CD4-positive, alpha-beta T cell (primary cell): ENCODE data around the gene HHATL. TPM values are rescaled to one million over a fixed set of nuclear protein-coding genes. Genes with fewer than 3 reads are reported as not detected.

Experiments
- ATAC-seq: fragments of 200-7000 bp; cut with Tn5 transposase; one replicate; pipeline ENCODE4 v1.10.0; 2022; ENCODE audit warnings: mild to moderate bottlenecking; ENCODE audit not compliant: poor library complexity
- CTCF ChIA-PET: fragments of 350-600 bp; sonication (Branson Sonifier 250); formaldehyde crosslinking; loops from one replicate; lab custom pipeline; 2021; ENCODE audit warnings: antibody characterized with exemption, inconsistent platforms; lab: Charles Lee
- POLR2A ChIA-PET: fragments of 350-600 bp; sonication (Branson Sonifier 250); formaldehyde crosslinking; loops from one replicate; lab custom pipeline; 2021; ENCODE audit warnings: antibody characterized with exemption, inconsistent platforms; lab: Charles Lee
- DNase-seq, 14 experiments: peaks; one replicate each; pipeline ENCODE4 v3.0.0-alpha.2; 2013 to 2020; ENCODE audit warnings: mixed read lengths in 2 of 14
- H3K27ac ChIP-seq, 2 donors: one replicate each; pipeline versions ENCODE4 v1.5.1 to v1.7.0; 2013; ENCODE audit warnings: low read length in 2 of 2, low read depth in 1 of 2, mild to moderate bottlenecking in 1 of 2
- H3K27me3 ChIP-seq, 2 experiments: 1 replicate in 1 of 2; 2 replicates in 1 of 2; pipeline versions ENCODE4 v1.6.1 to v1.7.0; 2013; ENCODE audit warnings: low read length in 2 of 2, control low read depth in 1 of 2, mild to moderate bottlenecking in 1 of 2, moderate library complexity in 1 of 2; ENCODE audit not compliant: insufficient read depth in 2 of 2, control insufficient read depth in 1 of 2
- H3K36me3 ChIP-seq: one replicate; pipeline ENCODE4 v1.6.1; 2013; ENCODE audit warnings: low read length, control low read depth; ENCODE audit not compliant: insufficient read depth
- H3K4me1 ChIP-seq: one replicate; pipeline ENCODE4 v1.6.1; 2013; ENCODE audit warnings: low read length, control low read depth; ENCODE audit not compliant: insufficient read depth
- H3K4me3 ChIP-seq: one replicate; pipeline ENCODE4 v1.5.1; 2013; ENCODE audit warnings: mild to moderate bottlenecking, low read length, moderate library complexity
- H3K9me3 ChIP-seq, 2 experiments: 1 replicate in 1 of 2; 2 replicates in 1 of 2; pipeline versions ENCODE4 v1.6.1 to v1.7.0; 2013; ENCODE audit warnings: low read length in 2 of 2, mild to moderate bottlenecking in 2 of 2, control low read depth in 1 of 2, moderate library complexity in 1 of 2; ENCODE audit not compliant: control insufficient read depth in 1 of 2, insufficient read depth in 1 of 2
- H3K27ac Mint-ChIP-seq: one replicate; pipeline ENCODE4 v1.8.0; 2020; ENCODE audit warnings: mixed read lengths
- H3K27me3 Mint-ChIP-seq: one replicate; pipeline ENCODE4 v1.8.0; 2021; ENCODE audit warnings: mixed read lengths
- H3K36me3 Mint-ChIP-seq: one replicate; pipeline ENCODE4 v1.8.0; 2021; ENCODE audit warnings: low read depth, mixed read lengths
- H3K4me1 Mint-ChIP-seq: one replicate; pipeline ENCODE4 v1.8.0; 2021; ENCODE audit warnings: low read depth, mixed read lengths
- H3K4me3 Mint-ChIP-seq: one replicate; pipeline ENCODE4 v1.8.0; 2020; ENCODE audit warnings: mild to moderate bottlenecking, mixed read lengths
- H3K9me3 Mint-ChIP-seq: one replicate; pipeline ENCODE4 v1.8.0; 2020; ENCODE audit warnings: mixed read lengths
- intact Hi-C, 2 experiments: fragments of 100-400 bp; cut with DNase I in 1 of 2; cut with micrococcal nuclease in 1 of 2; formaldehyde crosslinking; loops; one replicate each; pipeline versions ENCODE4 v1.15.1 to v1.9.0; 2023 to 2025; cut with DNase I, micrococcal nuclease
- total RNA-seq, 174 experiments: library from RNA in 2 of 174; stranded (reverse) in 2 of 174; gene quantifications; one replicate each; pipeline ENCODE4 v1.2.3 and lab custom pipeline; 2021 to 2026
- TF ChIP-seq, protein P1 (sequence below): fragments of 200-600 bp; IDR thresholded peaks from one replicate; pipeline ENCODE4 v1.8.0; 2022; ENCODE audit warnings: antibody characterized with exemption, mild to moderate bottlenecking

HHATL gene
- total RNA-seq, 2 experiments from 2014 or later: not detected

DNA sequence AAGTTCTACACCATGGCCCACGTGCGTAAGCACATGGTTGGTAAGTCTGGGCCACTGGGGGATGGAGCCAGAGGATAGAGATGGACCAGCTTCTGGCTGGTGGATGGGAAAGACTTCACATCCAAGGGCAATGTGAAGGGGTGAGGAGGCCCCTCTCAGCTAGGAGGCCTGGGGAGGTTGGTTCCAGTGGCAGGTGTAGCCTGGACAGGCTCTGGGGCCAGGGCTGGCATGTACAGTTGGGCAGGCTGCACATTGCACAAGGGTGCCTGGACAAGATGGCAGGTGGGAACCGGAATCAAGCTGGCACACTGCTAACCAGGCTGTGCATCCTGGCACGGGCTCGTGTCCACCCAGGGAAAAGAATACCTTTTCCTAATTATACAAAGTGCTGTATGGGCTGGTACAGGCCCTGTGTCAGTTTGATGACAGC, 41.0 kb downstream of the HHATL start:
- no peak overlapping the region for H3K27ac ChIP-seq
- no peaks in the 10 kb centered on the region for H3K4me1 ChIP-seq
- Mint-ChIP-seq H3K9me3 (no peaks in the 10 kb centered on the region), H3K27ac (no peak overlapping the region), H3K27me3 (no peaks in the 10 kb centered on the region), H3K36me3 (no peaks in the 10 kb centered on the region), H3K4me3 (no peak overlapping the region), H3K4me1 (no peaks in the 10 kb centered on the region)
- H3K4me3 ChIP-seq: no peak overlapping the region
- no peaks in the 10 kb centered on the region for H3K36me3 ChIP-seq
- ATAC-seq: no peak
- intact Hi-C loops: no loop called here
- no peak for DNase-seq
- no peaks in the 10 kb centered on the region for H3K9me3 ChIP-seq
- CTCF ChIA-PET: no interaction called here
- POLR2A ChIA-PET: no interaction called here
- TF ChIP-seq, protein P1, sequence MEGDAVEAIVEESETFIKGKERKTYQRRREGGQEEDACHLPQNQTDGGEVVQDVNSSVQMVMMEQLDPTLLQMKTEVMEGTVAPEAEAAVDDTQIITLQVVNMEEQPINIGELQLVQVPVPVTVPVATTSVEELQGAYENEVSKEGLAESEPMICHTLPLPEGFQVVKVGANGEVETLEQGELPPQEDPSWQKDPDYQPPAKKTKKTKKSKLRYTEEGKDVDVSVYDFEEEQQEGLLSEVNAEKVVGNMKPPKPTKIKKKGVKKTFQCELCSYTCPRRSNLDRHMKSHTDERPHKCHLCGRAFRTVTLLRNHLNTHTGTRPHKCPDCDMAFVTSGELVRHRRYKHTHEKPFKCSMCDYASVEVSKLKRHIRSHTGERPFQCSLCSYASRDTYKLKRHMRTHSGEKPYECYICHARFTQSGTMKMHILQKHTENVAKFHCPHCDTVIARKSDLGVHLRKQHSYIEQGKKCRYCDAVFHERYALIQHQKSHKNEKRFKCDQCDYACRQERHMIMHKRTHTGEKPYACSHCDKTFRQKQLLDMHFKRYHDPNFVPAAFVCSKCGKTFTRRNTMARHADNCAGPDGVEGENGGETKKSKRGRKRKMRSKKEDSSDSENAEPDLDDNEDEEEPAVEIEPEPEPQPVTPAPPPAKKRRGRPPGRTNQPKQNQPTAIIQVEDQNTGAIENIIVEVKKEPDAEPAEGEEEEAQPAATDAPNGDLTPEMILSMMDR: no peak
- H3K27me3 ChIP-seq: no peaks in the 10 kb centered on the region

DNA sequence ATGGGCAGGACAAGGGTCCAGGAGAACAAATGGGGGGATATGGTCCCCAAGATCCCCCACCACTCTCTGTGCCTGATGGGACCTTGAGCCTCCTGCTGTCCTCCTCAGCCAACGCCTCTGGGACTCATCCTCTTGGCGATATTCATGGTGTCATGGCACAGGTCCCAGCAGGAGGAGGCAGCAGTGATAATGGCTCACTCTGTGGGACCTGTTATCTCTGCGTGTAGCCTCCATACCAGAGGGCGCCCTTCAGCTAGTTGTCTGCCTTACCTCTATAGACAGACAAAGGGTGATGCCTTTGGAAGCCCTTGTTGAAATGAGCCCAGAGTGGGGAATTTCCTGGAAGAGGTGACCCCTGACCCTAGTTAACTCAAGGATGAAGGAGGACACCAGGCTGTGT, 41.7 kb downstream of the HHATL start:
- POLR2A ChIA-PET: no interaction called here
- Mint-ChIP-seq H3K36me3 (no peaks in the 10 kb centered on the region), H3K4me3 (no peak overlapping the region), H3K9me3 (no peaks in the 10 kb centered on the region), H3K4me1 (no peaks in the 10 kb centered on the region), H3K27me3 (no peaks in the 10 kb centered on the region), H3K27ac (no peak overlapping the region)
- H3K36me3 ChIP-seq: no peaks in the 10 kb centered on the region
- DNase-seq (no peak), ATAC-seq (no peak)
- H3K4me1 ChIP-seq: no peaks in the 10 kb centered on the region
- no peaks in the 10 kb centered on the region for H3K27me3 ChIP-seq
- H3K27ac ChIP-seq: no peak overlapping the region
- H3K9me3 ChIP-seq: no peaks in the 10 kb centered on the region
- TF ChIP-seq, protein P1: no peak
- CTCF ChIA-PET: no interaction called here
- H3K4me3 ChIP-seq: no peak overlapping the region
- intact Hi-C loops: no loop called here

GRCh38 chr3:42660131-42660715, 42.4 kb downstream of the HHATL start:
- intact Hi-C loops: no loop called here
- DNase-seq (no peak), ATAC-seq (no peak)
- Histone ChIP-seq H3K9me3 (no peaks in the 10 kb centered on the region), H3K4me3 (no peak overlapping the region), H3K36me3 (no peaks in the 10 kb centered on the region), H3K4me1 (peaks cover 4% of the 10 kb centered on the region), H3K27ac (no peak overlapping the region), H3K27me3 (no peaks in the 10 kb centered on the region)
- POLR2A ChIA-PET: no interaction called here
- CTCF ChIA-PET: no interaction called here
- Mint-ChIP-seq H3K27me3 (no peaks in the 10 kb centered on the region), H3K4me3 (no peak overlapping the region), H3K27ac (no peak overlapping the region), H3K36me3 (no peaks in the 10 kb centered on the region), H3K4me1 (peaks cover 2% of the 10 kb centered on the region), H3K9me3 (no peaks in the 10 kb centered on the region)
- TF ChIP-seq, protein P1: no peak
